Thyroid gland (tissue), 4 donors: ENCODE data around the gene TMEM82. TPM values are rescaled to one million over a fixed set of nuclear protein-coding genes. Genes with fewer than 3 reads are reported as not detected.
A peak's percentile ranks its signal among the peaks of the same experiment; 100 is the strongest.

ENCODE experiments used
- DNase-seq, 2 donors: peaks; one replicate each; pipeline ENCODE4 v3.0.0-alpha.2; 2019
- H3K27ac ChIP-seq, 3 donors: fragments of 200-600 bp; sonication (generic); 1 replicate in 2 of 3; 2 replicates in 1 of 3; pipeline ENCODE4 v1.5.1; 2016 to 2019; ENCODE audit warnings: mild to moderate bottlenecking in 1 of 3, moderate library complexity in 1 of 3
- H3K27me3 ChIP-seq: fragments of 200-600 bp; sonication (generic); one replicate; pipeline ENCODE4 v1.5.1; 2019
- H3K36me3 ChIP-seq, 2 donors: fragments of 200-600 bp; sonication (generic); one replicate each; pipeline ENCODE4 v1.5.1; 2016 to 2019
- H3K4me1 ChIP-seq, 2 donors: fragments of 200-600 bp; sonication (generic); one replicate each; pipeline ENCODE4 v1.5.1; 2017 to 2019
- H3K4me3 ChIP-seq, 3 donors: fragments of 200-600 bp; sonication (generic); replicated peaks in 1 of 3; 1 replicate in 2 of 3; 2 replicates in 1 of 3; pipeline ENCODE4 v1.5.1; 2016; ENCODE audit warnings: mild to moderate bottlenecking in 1 of 3
- H3K9me3 ChIP-seq: fragments of 200-600 bp; sonication (generic); one replicate; pipeline ENCODE4 v1.5.1; 2017
- CTCF ChIP-seq, 6 experiments: fragments of 200-600 bp in 3 of 6; fragments of 450-650 bp in 3 of 6; sonication (generic) in 3 of 6; IDR thresholded peaks; one replicate each; pipeline ENCODE4 v1.5.1; 2016 to 2019; ENCODE audit warnings: antibody characterized with exemption in 6 of 6, mild to moderate bottlenecking in 2 of 6, inconsistent platforms in 1 of 6, moderate library complexity in 1 of 6
- POLR2A ChIP-seq, 2 donors: fragments of 450-650 bp; IDR thresholded peaks; one replicate each; pipeline ENCODE4 v1.6.1; 2017; ENCODE audit warnings: antibody characterized with exemption in 2 of 2, mild to moderate bottlenecking in 2 of 2, moderate library complexity in 1 of 2
- WGBS, 2 donors: methylation state at CpG; one replicate each; pipeline ENCODE4 v1.1.5; 2017; 5-methylcytosine and 5-hydroxymethylcytosine counted together
- intact Hi-C: fragments of 100-400 bp; cut with DNase I; formaldehyde crosslinking; loops from one replicate; pipeline ENCODE4 v1.15.1; 2023
- total RNA-seq, 4 donors: library from RNA; depleted of rRNA; stranded (reverse); fragments of >200 nt; gene quantifications; one replicate each; pipeline ENCODE4 v1.2.3, GENCODE V29; 2016

The TMEM82 gene
- total RNA-seq, 4 donors from 2014 or later = not detected

- H3K27ac ChIP-seq = no peak overlapping the region
- 74 to 78% methylated on average over 5 of the region's 5 CpGs for WGBS, 2 donors
Measured at GRCh38 chr1:15767941-15768340, 25.6 kb downstream of the TMEM82 start.

GRCh38 chr1:15768388-15768787, 26.1 kb downstream of the TMEM82 start:
- H3K27me3 ChIP-seq = no peaks in the 10 kb centered on the region
- peaks cover 0 to 13% of the 10 kb centered on the region in 2 donors for H3K36me3 ChIP-seq
- no peak for DNase-seq
- intact Hi-C loops = no loop called here
- no peak for TF ChIP-seq POLR2A (IDR thresholded peaks at IDR 0.05)
- TF ChIP-seq CTCF (IDR thresholded peaks at IDR 0.05) = no peak
- no peak overlapping the region for H3K27ac ChIP-seq
- H3K9me3 ChIP-seq = no peaks in the 10 kb centered on the region
- WGBS, 2 donors = 91 to 99% methylated on average over 6 to 7 of the region's 7 CpGs
- H3K4me3 ChIP-seq = no peak overlapping the region
- no peaks in the 10 kb centered on the region for H3K4me1 ChIP-seq

More at GRCh38 chr1:15767941-15768340, 25.6 kb downstream of the TMEM82 start:
- Histone ChIP-seq H3K4me1 (no peaks in the 10 kb centered on the region), H3K4me3 (no peak overlapping the region), H3K36me3 (peaks cover 0 to 13% of the 10 kb centered on the region in 2 donors), H3K9me3 (no peaks in the 10 kb centered on the region), H3K27me3 (no peaks in the 10 kb centered on the region)
- peak; percentile 36 to 40 for DNase-seq
- intact Hi-C loops = no loop called here
- TF ChIP-seq CTCF (IDR thresholded peaks at IDR 0.05) (no peak), POLR2A (IDR thresholded peaks at IDR 0.05) (no peak)

- Histone ChIP-seq H3K9me3 (no peaks in the 10 kb centered on the region), H3K27me3 (no peaks in the 10 kb centered on the region), H3K4me1 (no peaks in the 10 kb centered on the region), H3K4me3 (no peak overlapping the region), H3K27ac (no peak overlapping the region), H3K36me3 (peaks cover 0 to 13% of the 10 kb centered on the region in 2 donors)
- no peak for DNase-seq
- TF ChIP-seq CTCF (IDR thresholded peaks at IDR 0.05) (no peak), POLR2A (IDR thresholded peaks at IDR 0.05) (no peak)
- intact Hi-C loops = no loop called here
- WGBS, 2 donors = 91 to 93% methylated on average over 10 to 14 of the region's 14 CpGs
Measured at GRCh38 chr1:15770313-15770962, 28.1 kb downstream of the TMEM82 start.

- DNase-seq = no peak
- TF ChIP-seq POLR2A (IDR thresholded peaks at IDR 0.05) (no peak), CTCF (IDR thresholded peaks at IDR 0.05) (no peak)
- no peaks in the 10 kb centered on the region for H3K9me3 ChIP-seq
- intact Hi-C loops = no loop called here
- H3K27me3 ChIP-seq = no peaks in the 10 kb centered on the region
- H3K27ac ChIP-seq = no peak overlapping the region
- no peak overlapping the region for H3K4me3 ChIP-seq
- peaks cover 0 to 13% of the 10 kb centered on the region in 2 donors for H3K36me3 ChIP-seq
- WGBS, 2 donors = 67 to 79% methylated on average over 4 to 6 of the region's 6 CpGs
- no peaks in the 10 kb centered on the region for H3K4me1 ChIP-seq
Measured at GRCh38 chr1:15771836-15772515, 29.7 kb downstream of the TMEM82 start.

GRCh38 chr1:15775706-15776105, 33.4 kb downstream of the TMEM82 start:
- TF ChIP-seq POLR2A (IDR thresholded peaks at IDR 0.05) (no peak), CTCF (IDR thresholded peaks at IDR 0.05) (no peak)
- no peak overlapping the region for H3K27ac ChIP-seq
- WGBS, 2 donors = 45 to 50% methylated on average over 2 of the region's 2 CpGs
- no peaks in the 10 kb centered on the region for H3K4me1 ChIP-seq
- peaks cover 0 to 13% of the 10 kb centered on the region in 2 donors for H3K36me3 ChIP-seq
- intact Hi-C loops = no loop called here
- no peaks in the 10 kb centered on the region for H3K27me3 ChIP-seq
- H3K9me3 ChIP-seq = no peaks in the 10 kb centered on the region
- DNase-seq = no peak
- H3K4me3 ChIP-seq = no peak overlapping the region
